ENCODE results near the gene SGMS1. TPM values are rescaled to one million over a fixed set of nuclear protein-coding genes. Genes with fewer than 3 reads are reported as not detected.

The SGMS1 gene
- total and polyA plus RNA-seq, 2 experiments from 2014 or later, result 15.0 to 34.7 TPM

DNA sequence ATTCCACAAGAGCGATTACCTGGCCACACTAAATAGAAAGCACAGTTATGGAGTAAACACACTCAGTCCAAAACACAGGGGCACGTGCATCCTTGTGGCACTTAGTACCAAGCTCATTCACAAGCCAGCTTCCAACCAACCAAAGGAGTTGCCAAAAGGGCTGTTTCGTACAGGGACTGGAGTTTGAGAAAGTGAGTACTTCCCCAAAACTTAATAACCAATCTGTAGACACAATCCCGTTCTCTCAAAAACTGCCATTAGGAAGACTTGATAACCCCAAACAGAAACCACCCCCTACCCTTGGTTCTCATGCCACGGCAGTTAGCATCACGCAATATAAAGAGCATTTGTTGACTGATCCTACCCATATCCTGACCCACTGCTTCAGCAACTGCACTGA is 206.3 kb downstream of the SGMS1 start:
- ATAC-seq, result peak; percentile 11
- Histone ChIP-seq H2AFZ (peak overlapping the region; percentile 7; the same call in 1 of the 2 replicates), H3K4me1 (ENCODE audit: insufficient read depth) (peaks cover 39% of the 10 kb centered on the region), H3K79me2 (replicated peaks; ENCODE audit: insufficient read depth) (peaks cover 38% of the 10 kb centered on the region), H3K9me2 (ENCODE audit: insufficient read depth) (no peaks in the 10 kb centered on the region), H3K36me3 (ENCODE audit: insufficient read depth) (no peaks in the 10 kb centered on the region), H3K4me2 (peak overlapping the region; percentile 81), H3F3A (replicated peaks; ENCODE audit: low read depth) (no peaks in the 10 kb centered on the region), H4K20me1 (replicated peaks; ENCODE audit: insufficient read depth) (no peaks in the 10 kb centered on the region; the same call in 1 of the 2 replicates), H3K27me3 (ENCODE audit: insufficient read depth) (no peaks in the 10 kb centered on the region), H3K4me3 (peak overlapping the region; percentile 52), H3K27ac (ENCODE audit: low read depth) (no peak overlapping the region)
- H3K4me3 Mint-ChIP-seq, result peak overlapping the region; percentile 80
- no peaks in the 10 kb centered on the region for H3K9me3 Mint-ChIP-seq
- no peak overlapping the region for H3K27ac Mint-ChIP-seq
- peaks cover 55% of the 10 kb centered on the region for H3K4me1 Mint-ChIP-seq
- H3K27me3 Mint-ChIP-seq (ENCODE audit: insufficient read depth, low read depth, poor library complexity), result no peaks in the 10 kb centered on the region
- H3K36me3 Mint-ChIP-seq (ENCODE audit: low read depth), result no peaks in the 10 kb centered on the region
- DNase-seq (ENCODE audit: low spot score), result peak; percentile 18
- TF ChIP-seq POLR2AphosphoS5 (IDR thresholded peaks at IDR 0.05; ENCODE audit: low read depth) (no peak), CREB1 (CRISPR knock-in tag; IDR thresholded peaks at IDR 0.05; ENCODE audit: low read depth) (no peak), NANOG (IDR thresholded peaks at IDR 0.05; ENCODE audit: borderline replicate concordance) (no peak), ZNF331 (CRISPR knock-in tag; IDR thresholded peaks at IDR 0.05; ENCODE audit: low read depth) (no peak), STAT1 (IDR thresholded peaks at IDR 0.05; ENCODE audit: unreplicated experiment) (no peak), JUNB (IDR thresholded peaks at IDR 0.05; ENCODE audit: unreplicated experiment) (no peak)
- TF ChIP-seq, protein P1, sequence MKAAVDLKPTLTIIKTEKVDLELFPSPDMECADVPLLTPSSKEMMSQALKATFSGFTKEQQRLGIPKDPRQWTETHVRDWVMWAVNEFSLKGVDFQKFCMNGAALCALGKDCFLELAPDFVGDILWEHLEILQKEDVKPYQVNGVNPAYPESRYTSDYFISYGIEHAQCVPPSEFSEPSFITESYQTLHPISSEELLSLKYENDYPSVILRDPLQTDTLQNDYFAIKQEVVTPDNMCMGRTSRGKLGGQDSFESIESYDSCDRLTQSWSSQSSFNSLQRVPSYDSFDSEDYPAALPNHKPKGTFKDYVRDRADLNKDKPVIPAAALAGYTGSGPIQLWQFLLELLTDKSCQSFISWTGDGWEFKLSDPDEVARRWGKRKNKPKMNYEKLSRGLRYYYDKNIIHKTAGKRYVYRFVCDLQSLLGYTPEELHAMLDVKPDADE (IDR thresholded peaks at IDR 0.05), result no peak

DNA sequence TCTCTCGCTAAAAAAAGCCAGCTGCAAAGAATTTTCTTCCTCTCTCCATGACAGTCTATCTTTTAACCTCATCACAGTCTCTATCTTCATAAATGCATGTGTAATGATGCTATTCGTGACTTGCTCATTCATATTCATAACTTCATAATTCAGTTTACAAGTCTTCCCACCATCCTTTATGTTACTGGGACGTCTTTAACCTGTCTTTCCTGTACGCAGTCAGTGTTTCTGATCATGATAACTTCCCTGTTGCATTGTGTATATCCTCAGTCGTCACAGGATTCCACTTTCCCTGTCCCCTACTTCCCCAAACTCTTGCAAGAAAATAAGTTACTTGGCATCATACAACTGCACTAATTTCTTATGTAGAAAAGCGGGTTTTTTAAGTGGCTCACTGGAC is 206.9 kb downstream of the SGMS1 start:
- H3K27me3 ChIP-seq (ENCODE audit: insufficient read depth), result no peaks in the 10 kb centered on the region
- Mint-ChIP-seq H3K4me1 (peaks cover 55% of the 10 kb centered on the region), H3K9me3 (no peaks in the 10 kb centered on the region), H3K27ac (no peak overlapping the region), H3K4me3 (peak overlapping the region; percentile 20; the same call in 2 of the 3 replicates), H3K27me3 (ENCODE audit: insufficient read depth, low read depth, poor library complexity) (no peaks in the 10 kb centered on the region), H3K36me3 (ENCODE audit: low read depth) (no peaks in the 10 kb centered on the region)
- H2AFZ ChIP-seq, result no peak overlapping the region
- no peaks in the 10 kb centered on the region for H4K20me1 ChIP-seq (replicated peaks; ENCODE audit: insufficient read depth)
- DNase-seq (ENCODE audit: low spot score) (no peak), ATAC-seq (no peak)
- peaks cover 35% of the 10 kb centered on the region for H3K4me1 ChIP-seq (ENCODE audit: insufficient read depth)
- H3K36me3 ChIP-seq (ENCODE audit: insufficient read depth), result no peaks in the 10 kb centered on the region
- H3F3A ChIP-seq (replicated peaks; ENCODE audit: low read depth), result no peaks in the 10 kb centered on the region
- H3K4me3 ChIP-seq, result no peak overlapping the region
- peaks cover 38% of the 10 kb centered on the region for H3K79me2 ChIP-seq (replicated peaks; ENCODE audit: insufficient read depth)
- no peak overlapping the region for H3K27ac ChIP-seq (ENCODE audit: low read depth)
- H3K4me2 ChIP-seq, result peak overlapping the region; percentile 24; the same call in 1 of the 2 replicates
- no peaks in the 10 kb centered on the region for H3K9me2 ChIP-seq (ENCODE audit: insufficient read depth)
- TF ChIP-seq JUNB (IDR thresholded peaks at IDR 0.05; ENCODE audit: unreplicated experiment), result no peak
- TF ChIP-seq, protein P2, sequence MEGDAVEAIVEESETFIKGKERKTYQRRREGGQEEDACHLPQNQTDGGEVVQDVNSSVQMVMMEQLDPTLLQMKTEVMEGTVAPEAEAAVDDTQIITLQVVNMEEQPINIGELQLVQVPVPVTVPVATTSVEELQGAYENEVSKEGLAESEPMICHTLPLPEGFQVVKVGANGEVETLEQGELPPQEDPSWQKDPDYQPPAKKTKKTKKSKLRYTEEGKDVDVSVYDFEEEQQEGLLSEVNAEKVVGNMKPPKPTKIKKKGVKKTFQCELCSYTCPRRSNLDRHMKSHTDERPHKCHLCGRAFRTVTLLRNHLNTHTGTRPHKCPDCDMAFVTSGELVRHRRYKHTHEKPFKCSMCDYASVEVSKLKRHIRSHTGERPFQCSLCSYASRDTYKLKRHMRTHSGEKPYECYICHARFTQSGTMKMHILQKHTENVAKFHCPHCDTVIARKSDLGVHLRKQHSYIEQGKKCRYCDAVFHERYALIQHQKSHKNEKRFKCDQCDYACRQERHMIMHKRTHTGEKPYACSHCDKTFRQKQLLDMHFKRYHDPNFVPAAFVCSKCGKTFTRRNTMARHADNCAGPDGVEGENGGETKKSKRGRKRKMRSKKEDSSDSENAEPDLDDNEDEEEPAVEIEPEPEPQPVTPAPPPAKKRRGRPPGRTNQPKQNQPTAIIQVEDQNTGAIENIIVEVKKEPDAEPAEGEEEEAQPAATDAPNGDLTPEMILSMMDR (conservative IDR thresholded peaks at IDR 0.05; ENCODE audit: low read depth in 2 of 2), result no peak
- TF ChIP-seq, protein P3, sequence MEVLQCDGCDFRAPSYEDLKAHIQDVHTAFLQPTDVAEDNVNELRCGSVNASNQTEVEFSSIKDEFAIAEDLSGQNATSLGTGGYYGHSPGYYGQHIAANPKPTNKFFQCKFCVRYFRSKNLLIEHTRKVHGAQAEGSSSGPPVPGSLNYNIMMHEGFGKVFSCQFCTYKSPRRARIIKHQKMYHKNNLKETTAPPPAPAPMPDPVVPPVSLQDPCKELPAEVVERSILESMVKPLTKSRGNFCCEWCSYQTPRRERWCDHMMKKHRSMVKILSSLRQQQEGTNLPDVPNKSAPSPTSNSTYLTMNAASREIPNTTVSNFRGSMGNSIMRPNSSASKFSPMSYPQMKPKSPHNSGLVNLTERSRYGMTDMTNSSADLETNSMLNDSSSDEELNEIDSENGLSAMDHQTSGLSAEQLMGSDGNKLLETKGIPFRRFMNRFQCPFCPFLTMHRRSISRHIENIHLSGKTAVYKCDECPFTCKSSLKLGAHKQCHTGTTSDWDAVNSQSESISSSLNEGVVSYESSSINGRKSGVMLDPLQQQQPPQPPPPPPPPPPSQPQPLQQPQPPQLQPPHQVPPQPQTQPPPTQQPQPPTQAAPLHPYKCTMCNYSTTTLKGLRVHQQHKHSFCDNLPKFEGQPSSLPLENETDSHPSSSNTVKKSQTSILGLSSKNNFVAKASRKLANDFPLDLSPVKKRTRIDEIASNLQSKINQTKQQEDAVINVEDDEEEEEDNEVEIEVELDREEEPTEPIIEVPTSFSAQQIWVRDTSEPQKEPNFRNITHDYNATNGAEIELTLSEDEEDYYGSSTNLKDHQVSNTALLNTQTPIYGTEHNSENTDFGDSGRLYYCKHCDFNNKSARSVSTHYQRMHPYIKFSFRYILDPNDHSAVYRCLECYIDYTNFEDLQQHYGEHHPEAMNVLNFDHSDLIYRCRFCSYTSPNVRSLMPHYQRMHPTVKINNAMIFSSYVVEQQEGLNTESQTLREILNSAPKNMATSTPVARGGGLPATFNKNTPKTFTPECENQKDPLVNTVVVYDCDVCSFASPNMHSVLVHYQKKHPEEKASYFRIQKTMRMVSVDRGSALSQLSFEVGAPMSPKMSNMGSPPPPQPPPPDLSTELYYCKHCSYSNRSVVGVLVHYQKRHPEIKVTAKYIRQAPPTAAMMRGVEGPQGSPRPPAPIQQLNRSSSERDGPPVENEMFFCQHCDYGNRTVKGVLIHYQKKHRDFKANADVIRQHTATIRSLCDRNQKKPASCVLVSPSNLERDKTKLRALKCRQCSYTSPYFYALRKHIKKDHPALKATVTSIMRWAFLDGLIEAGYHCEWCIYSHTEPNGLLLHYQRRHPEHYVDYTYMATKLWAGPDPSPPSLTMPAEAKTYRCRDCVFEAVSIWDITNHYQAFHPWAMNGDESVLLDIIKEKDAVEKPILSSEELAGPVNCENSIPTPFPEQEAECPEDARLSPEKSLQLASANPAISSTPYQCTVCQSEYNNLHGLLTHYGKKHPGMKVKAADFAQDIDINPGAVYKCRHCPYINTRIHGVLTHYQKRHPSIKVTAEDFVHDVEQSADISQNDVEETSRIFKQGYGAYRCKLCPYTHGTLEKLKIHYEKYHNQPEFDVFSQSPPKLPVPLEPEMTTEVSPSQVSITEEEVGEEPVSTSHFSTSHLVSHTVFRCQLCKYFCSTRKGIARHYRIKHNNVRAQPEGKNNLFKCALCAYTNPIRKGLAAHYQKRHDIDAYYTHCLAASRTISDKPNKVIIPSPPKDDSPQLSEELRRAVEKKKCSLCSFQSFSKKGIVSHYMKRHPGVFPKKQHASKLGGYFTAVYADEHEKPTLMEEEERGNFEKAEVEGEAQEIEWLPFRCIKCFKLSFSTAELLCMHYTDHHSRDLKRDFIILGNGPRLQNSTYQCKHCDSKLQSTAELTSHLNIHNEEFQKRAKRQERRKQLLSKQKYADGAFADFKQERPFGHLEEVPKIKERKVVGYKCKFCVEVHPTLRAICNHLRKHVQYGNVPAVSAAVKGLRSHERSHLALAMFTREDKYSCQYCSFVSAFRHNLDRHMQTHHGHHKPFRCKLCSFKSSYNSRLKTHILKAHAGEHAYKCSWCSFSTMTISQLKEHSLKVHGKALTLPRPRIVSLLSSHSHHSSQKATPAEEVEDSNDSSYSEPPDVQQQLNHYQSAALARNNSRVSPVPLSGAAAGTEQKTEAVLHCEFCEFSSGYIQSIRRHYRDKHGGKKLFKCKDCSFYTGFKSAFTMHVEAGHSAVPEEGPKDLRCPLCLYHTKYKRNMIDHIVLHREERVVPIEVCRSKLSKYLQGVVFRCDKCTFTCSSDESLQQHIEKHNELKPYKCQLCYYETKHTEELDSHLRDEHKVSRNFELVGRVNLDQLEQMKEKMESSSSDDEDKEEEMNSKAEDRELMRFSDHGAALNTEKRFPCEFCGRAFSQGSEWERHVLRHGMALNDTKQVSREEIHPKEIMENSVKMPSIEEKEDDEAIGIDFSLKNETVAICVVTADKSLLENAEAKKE (CRISPR knock-in tag; IDR thresholded peaks at IDR 0.05), result no peak
- no peak for TF ChIP-seq NANOG (IDR thresholded peaks at IDR 0.05; ENCODE audit: borderline replicate concordance)
- TF ChIP-seq EZH2phosphoT487 (IDR thresholded peaks at IDR 0.05; ENCODE audit: unreplicated experiment), result no peak
- TF ChIP-seq POLR2AphosphoS5 (IDR thresholded peaks at IDR 0.05; ENCODE audit: low read depth), result no peak
- no peak for TF ChIP-seq ZNF114 (CRISPR knock-in tag; IDR thresholded peaks at IDR 0.05)
- TF ChIP-seq, protein P1 (IDR thresholded peaks at IDR 0.05), result no peak
- no peak for TF ChIP-seq STAT1 (IDR thresholded peaks at IDR 0.05; ENCODE audit: unreplicated experiment)
- TF ChIP-seq CREB1 (CRISPR knock-in tag; IDR thresholded peaks at IDR 0.05; ENCODE audit: low read depth), result no peak
